HL-60/S4 treated with retinoic acid at 250 ng/mL for 4 days and 3 days (cell line): ENCODE measurements around the gene TNS1.

Experiments used
- in situ Hi-C: fragments of 300-500 bp; cut with MboI; formaldehyde crosslinking; loops from 2 replicates; pipeline ENCODE4 v1.7.0; 2022; ENCODE audit warnings: low sequenced_read_pairs

TNS1 gene

GRCh38 chr2:217761645-217762277 lies 241.0 kb downstream of the TNS1 start:
- in situ Hi-C loops: no loop called here

- in situ Hi-C loops: no loop called here
Measured at GRCh38 chr2:217759991-217760390, 242.8 kb downstream of the TNS1 start.

- in situ Hi-C loops: no loop called here
Measured at GRCh38 chr2:217757108-217757463, 245.7 kb downstream of the TNS1 start.

- in situ Hi-C loops: no loop called here
Measured at GRCh38 chr2:217756375-217757107, 246.3 kb downstream of the TNS1 start.

- in situ Hi-C loops: no loop called here
Measured at GRCh38 chr2:217755027-217755745, 247.6 kb downstream of the TNS1 start.

GRCh38 chr2:217753460-217754200 lies 249.2 kb downstream of the TNS1 start:
- in situ Hi-C loops: no loop called here

- in situ Hi-C loops: no loop called here
Measured at GRCh38 chr2:217752714-217753459, 249.9 kb downstream of the TNS1 start.

GRCh38 chr2:217751952-217752351 lies 250.8 kb downstream of the TNS1 start:
- in situ Hi-C loops: no loop called here

GRCh38 chr2:217751192-217751591 lies 251.6 kb downstream of the TNS1 start:
- in situ Hi-C loops: no loop called here
